HTR-8/SVneo (cell line): ENCODE data around the gene MYO5B.

Experiments used
- DNase-seq: peaks from one replicate; pipeline ENCODE4 v3.0.0; 2011; ENCODE audit warnings: low spot score, mixed read lengths; ENCODE audit not compliant: insufficient read length
- FAIRE-seq: peaks from 2 replicates; lab custom pipeline; 2011; peaks lifted over from hg19 to GRCh38; lab: Jason Lieb, UNC

MYO5B gene

GRCh38 chr18:50080316-50080715 is 114.6 kb downstream of the MYO5B start:
- no peak for FAIRE-seq
- no peak for DNase-seq

GRCh38 chr18:50079571-50080295 is 115.2 kb downstream of the MYO5B start:
- DNase-seq (no peak), FAIRE-seq (no peak)

- no peak for FAIRE-seq
- no peak for DNase-seq
Observed at GRCh38 chr18:50076277-50076676, 118.7 kb downstream of the MYO5B start.

GRCh38 chr18:50075772-50076171 is 119.2 kb downstream of the MYO5B start:
- no peak for FAIRE-seq
- DNase-seq, result no peak

- no peak for DNase-seq
- no peak for FAIRE-seq
Observed at GRCh38 chr18:50074404-50074803, 120.5 kb downstream of the MYO5B start.

GRCh38 chr18:50073319-50073718 is 121.6 kb downstream of the MYO5B start:
- FAIRE-seq (no peak), DNase-seq (no peak)

- no peak for DNase-seq
- no peak for FAIRE-seq
Observed at GRCh38 chr18:50072146-50072545, 122.8 kb downstream of the MYO5B start.

- FAIRE-seq (no peak), DNase-seq (no peak)
Observed at GRCh38 chr18:50071397-50071796, 123.5 kb downstream of the MYO5B start.

- FAIRE-seq (no peak), DNase-seq (no peak)
Observed at GRCh38 chr18:50069422-50069821, 125.5 kb downstream of the MYO5B start.

- DNase-seq (no peak), FAIRE-seq (no peak)
Observed at GRCh38 chr18:50065527-50065926, 129.4 kb downstream of the MYO5B start.

GRCh38 chr18:50065039-50065438 is 129.9 kb downstream of the MYO5B start:
- no peak for FAIRE-seq
- no peak for DNase-seq

GRCh38 chr18:50061876-50062517 is 132.9 kb downstream of the MYO5B start:
- FAIRE-seq, result no peak

GRCh38 chr18:50060822-50061221 is 134.1 kb downstream of the MYO5B start:
- DNase-seq (no peak), FAIRE-seq (no peak)

More at GRCh38 chr18:50061876-50062517, 132.9 kb downstream of the MYO5B start:
- DNase-seq, result no peak

GRCh38 chr18:50058731-50059130 is 136.2 kb downstream of the MYO5B start:
- FAIRE-seq, result no peak

GRCh38 chr18:50057009-50057408 is 137.9 kb downstream of the MYO5B start:
- DNase-seq, result no peak
- FAIRE-seq, result no peak

More at GRCh38 chr18:50058731-50059130, 136.2 kb downstream of the MYO5B start:
- DNase-seq, result no peak

- FAIRE-seq (no peak), DNase-seq (no peak)
Observed at GRCh38 chr18:50056185-50056584, 138.8 kb downstream of the MYO5B start.

GRCh38 chr18:50055488-50055887 is 139.5 kb downstream of the MYO5B start:
- DNase-seq (no peak), FAIRE-seq (no peak)

- DNase-seq, result no peak
- FAIRE-seq, result no peak
Observed at GRCh38 chr18:50053111-50053510, 141.8 kb downstream of the MYO5B start.

GRCh38 chr18:50051288-50051687 is 143.7 kb downstream of the MYO5B start:
- FAIRE-seq (no peak), DNase-seq (no peak)

- FAIRE-seq (no peak), DNase-seq (no peak)
Observed at GRCh38 chr18:50045126-50045525, 149.8 kb downstream of the MYO5B start.

- DNase-seq, result no peak
- no peak for FAIRE-seq
Observed at GRCh38 chr18:50044402-50044801, 150.5 kb downstream of the MYO5B start.

- DNase-seq (no peak), FAIRE-seq (no peak)
Observed at GRCh38 chr18:50042611-50043010, 152.3 kb downstream of the MYO5B start.
